ENCODE results near the gene TRABD.
A peak's percentile ranks its signal among the peaks of the same experiment; 100 is the strongest.

The TRABD gene

GRCh38 chr22:50243685-50244419 is 58.1 kb downstream of the TRABD start:
- no peak for DNase-seq (ENCODE audit: low spot score)

- DNase-seq (ENCODE audit: low spot score): peak; percentile 96
Observed at GRCh38 chr22:50244420-50245213, 58.9 kb downstream of the TRABD start, which contains the start of gene TUBGCP6. TSS of gene TUBGCP6 (minus strand) at chr22:50245023. CDS start at chr22:50244459, 564 bp downstream.

GRCh38 chr22:50245214-50246072 is 59.7 kb downstream of the TRABD start:
- no peak for DNase-seq (ENCODE audit: low spot score)

DNA sequence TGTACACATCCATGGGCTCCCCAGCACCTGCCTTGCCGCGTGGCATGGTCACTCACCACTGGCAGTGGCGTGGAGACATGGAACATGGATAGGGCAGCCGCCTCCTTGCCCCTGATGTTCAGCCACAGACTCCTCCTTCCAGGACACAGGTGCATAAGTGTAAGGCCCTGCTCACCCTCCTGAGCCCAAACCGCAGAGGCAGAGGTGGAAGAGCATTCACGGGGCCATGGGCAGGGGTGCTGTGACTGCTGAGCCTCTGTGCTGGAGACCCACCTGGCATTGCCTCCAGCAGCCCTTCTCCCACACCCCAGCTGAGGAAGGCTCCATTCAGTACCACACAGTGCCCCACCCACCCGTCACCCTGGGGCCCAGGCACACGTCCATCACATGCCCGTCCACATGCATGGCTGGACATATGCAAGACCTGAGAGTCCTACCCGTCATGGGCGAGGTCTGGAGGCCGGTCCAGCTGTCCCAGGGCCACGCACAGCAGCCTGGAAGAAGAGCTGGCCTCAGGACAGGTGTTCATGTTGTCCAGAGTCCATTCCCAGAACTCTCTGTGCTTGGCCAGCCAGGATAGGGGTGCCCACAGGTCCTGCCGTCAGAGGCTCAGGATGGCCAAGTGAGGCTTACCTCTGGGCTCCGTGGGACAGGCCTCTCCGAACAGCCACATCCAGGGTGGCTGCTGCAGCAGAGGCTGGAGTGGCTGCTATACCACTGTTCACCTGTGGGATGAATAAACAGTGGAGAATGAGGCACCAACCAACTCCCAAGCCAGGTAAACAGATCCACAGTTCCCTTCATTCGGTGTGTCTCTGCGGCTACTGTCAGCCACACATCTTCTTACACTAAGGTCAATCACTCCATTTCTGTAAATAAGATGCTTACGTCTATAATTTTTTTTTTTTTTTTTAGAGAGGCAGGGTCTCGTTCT is 60.8 kb downstream of the TRABD start:
- no peak for DNase-seq (ENCODE audit: low spot score)

- DNase-seq (ENCODE audit: low spot score): peak; percentile 62
Observed at GRCh38 chr22:50247748-50248147, 62.0 kb downstream of the TRABD start.

GRCh38 chr22:50248196-50249081 is 62.7 kb downstream of the TRABD start:
- DNase-seq (ENCODE audit: low spot score): no peak

Data from AG08396 (cell line).